Superior temporal gyrus (tissue), 1 donor: ENCODE data around the gene MUC3A.
"Not testable (repeated sequence)": the region's sequence is repeated elsewhere in the genome, so short reads cannot be mapped to it uniquely, and the experiment has no call there.

Source experiments
- DNase-seq: peaks from one replicate; pipeline ENCODE4 v3.0.0-alpha.2; 2016; ENCODE audit errors: extremely low spot score

Gene MUC3A

GRCh38 chr7:100949227-100949932 is at the start of gene MUC3A:
Gene MUC3A, plus strand, starts transcription at chr7:100949534. Its CDS starts 91 bp downstream, at chr7:100949625.
- DNase-seq, result no peak

- DNase-seq, result no peak
Measured at GRCh38 chr7:100900978-100901377, 48.4 kb upstream of the MUC3A start.

GRCh38 chr7:100901921-100902332 is 47.4 kb upstream of the MUC3A start:
- DNase-seq, result no peak

DNA sequence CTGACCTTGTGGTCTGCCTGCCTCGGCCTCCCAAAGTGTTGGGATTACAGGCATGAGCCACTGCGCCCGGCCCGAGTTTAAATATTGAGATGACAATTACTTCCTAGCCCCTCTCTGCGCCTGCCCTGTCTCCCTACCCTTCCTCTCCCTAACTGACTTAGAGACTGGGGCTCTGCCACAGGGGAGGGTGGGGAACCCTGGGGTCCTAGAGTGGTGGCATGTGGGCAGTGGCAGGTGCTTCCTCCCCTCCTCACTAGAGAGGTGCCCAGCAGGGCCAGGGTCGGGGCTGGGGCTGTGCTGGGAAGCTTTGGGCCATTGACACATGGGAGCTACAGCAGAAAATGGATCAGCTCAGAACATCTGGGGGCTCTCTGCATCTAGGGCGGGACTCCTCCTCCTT is 46.7 kb upstream of the MUC3A start:
- DNase-seq, result no peak

GRCh38 chr7:100908512-100908911 is 40.8 kb upstream of the MUC3A start:
- DNase-seq, result no peak

- not testable (repeated sequence) for DNase-seq
Measured at GRCh38 chr7:100910443-100910842, 38.9 kb upstream of the MUC3A start.

- DNase-seq, result no peak
Measured at GRCh38 chr7:100911484-100911883, 37.9 kb upstream of the MUC3A start.

DNA sequence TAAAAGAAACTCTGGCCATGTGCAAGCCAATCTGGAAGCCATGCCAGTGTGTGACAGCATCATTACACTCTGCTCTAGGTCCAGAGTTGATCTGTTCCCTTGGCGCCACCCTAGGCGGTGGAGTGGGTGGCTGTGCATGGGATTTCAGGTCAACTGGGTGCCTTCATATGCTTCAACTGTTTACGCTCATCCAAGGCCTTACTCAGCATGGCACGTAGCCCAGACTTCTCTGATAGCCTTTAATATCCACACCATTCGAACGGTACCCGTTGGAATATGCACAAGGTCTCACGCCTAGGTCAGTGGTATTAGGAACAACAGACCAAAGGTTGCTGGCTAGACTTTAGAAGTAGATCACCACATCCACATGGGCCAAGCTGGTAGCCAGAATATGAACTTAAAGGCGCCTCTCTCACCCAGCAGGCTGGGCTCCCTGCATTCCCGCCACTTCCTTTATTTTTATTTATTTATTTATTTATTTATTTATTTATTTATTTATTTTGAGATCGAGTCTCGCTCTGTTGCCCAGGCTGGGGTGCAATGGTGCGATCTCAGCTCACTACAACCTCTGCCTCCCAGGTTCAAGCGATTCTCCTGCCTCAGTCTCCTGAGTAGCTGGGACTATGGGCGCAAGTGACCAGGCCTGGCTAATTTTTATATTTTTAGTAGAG is 35.0 kb upstream of the MUC3A start:
- no peak for DNase-seq

DNA sequence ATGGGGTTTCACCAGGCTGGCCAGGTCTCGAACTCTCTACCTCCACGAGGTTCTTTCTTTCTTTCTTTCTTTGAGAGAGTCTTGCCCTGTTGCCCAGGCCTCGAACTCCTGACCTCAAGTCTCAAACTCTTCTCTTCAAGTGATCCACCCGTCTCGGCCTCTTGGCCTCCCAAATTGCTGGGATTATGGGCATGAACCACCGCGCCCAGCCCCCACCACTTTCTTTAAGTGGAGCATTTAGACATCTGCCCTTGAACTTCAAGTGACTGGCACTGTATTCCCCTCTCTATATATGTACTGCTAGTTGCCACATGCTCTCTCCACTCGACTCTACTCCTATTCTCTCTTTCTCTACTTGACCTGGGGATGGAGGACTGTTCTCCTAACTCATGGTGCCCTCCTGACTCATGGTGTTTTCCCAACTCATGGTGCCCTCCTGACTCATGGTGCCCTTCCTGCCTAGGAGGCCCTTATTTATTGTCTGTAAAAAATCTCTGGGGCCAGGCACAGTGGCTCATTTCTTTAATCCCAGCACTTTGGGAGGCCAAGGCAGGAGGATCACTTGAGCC is 34.4 kb upstream of the MUC3A start:
- no peak for DNase-seq

- DNase-seq, result not testable (repeated sequence)
Measured at GRCh38 chr7:100919335-100919734, 30.0 kb upstream of the MUC3A start.

- DNase-seq, result not testable (repeated sequence)
Measured at GRCh38 chr7:100919779-100920437, 29.4 kb upstream of the MUC3A start.

- DNase-seq, result no peak
Measured at GRCh38 chr7:100921039-100921438, 28.3 kb upstream of the MUC3A start.

DNA sequence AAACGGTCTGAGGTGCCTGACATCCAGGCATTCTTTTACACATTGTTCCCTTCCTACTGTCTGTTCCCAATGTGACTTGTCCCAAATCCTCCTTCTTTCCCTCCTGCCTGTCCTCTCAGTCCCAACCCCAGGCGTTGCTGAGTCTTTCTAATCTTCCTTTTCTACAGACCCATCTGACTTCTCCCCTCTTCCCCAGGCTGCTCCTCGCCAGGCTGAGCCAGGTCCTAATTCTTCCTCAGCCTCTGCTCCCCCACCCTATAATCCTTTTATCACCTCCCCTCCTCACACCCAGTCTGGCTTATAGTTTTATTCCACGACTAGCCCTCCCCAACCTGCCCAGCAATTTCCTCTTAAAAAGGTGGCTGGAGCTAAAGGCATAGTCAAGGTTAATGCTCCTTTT is 25.7 kb upstream of the MUC3A start:
- not testable (repeated sequence) for DNase-seq

GRCh38 chr7:100929808-100930174 is 19.5 kb upstream of the MUC3A start:
- DNase-seq, result no peak

DNA sequence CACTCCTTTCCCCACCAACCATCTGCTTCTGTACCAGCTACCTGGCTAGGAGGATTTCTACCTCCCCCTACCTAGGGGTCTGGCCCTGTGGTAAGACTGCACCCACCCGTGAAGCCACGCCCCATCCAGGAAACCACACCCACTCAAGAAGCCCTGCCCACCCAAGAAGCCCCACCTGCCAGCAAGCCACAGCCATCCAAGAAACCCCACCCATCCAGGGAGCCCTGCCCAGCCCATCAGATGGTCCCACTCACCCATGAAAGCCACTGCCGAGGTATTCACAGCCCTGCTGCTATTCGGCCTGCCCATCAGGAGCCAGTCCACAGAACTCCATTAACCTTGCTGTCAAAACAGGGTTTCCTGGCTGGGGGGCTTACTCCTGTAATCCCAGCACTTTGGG is 15.6 kb upstream of the MUC3A start:
- no peak for DNase-seq

GRCh38 chr7:100935381-100935780 is 14.0 kb upstream of the MUC3A start:
- DNase-seq, result not testable (repeated sequence)

DNA sequence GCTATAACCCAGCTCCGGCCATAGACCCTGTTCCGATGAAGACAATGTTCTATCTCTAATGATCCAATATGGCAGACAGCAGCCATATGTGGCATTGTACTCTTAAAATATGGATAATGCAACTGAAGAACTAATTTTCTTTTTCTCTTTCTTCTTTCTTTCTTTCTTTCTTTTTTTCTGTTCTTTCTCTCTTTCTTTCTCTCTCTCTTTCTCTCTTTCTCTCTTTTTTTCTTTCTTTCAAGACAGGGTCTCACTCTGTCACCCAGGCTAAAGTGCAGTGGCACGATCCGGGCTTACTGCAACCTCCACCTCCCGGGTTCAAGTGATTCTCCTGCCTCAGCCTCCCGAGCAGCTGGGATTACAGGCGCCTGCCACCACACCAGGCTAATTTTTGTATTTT is 13.2 kb upstream of the MUC3A start:
- DNase-seq, result not testable (repeated sequence)

GRCh38 chr7:100942045-100942774 is 7.1 kb upstream of the MUC3A start:
- no peak for DNase-seq

- no peak for DNase-seq
Measured at GRCh38 chr7:100943693-100944092, 5.6 kb upstream of the MUC3A start.

DNA sequence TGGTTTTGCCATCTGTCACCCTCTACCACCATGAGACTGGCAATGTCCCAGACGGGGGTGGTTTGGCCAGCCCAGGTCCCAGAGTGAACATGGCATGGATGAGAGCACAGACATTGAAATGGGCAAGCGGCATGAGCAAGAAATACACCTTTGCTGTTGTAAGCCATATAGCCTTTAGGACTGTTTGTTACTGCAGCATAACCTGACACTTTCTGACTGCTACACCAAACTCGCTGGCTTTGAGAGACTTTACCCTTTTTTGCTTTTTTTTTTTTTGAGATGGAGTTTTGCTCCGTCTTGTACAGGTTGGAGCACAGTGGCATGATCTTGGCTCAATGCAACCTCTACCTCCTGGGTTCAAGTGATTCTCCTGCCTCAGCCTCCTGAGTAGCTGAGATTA is 5.2 kb upstream of the MUC3A start:
- DNase-seq, result no peak

- DNase-seq, result no peak
Measured at GRCh38 chr7:100946111-100946510, 3.2 kb upstream of the MUC3A start.
